AG10803 (cell line): Measurements from ENCODE around the gene DZIP3.

Experiments used
- DNase-seq: peaks from one replicate; pipeline ENCODE4 v3.0.0; 2010; ENCODE audit warnings: low read depth
- H3K4me3 ChIP-seq: 2 replicates; pipeline ENCODE4 v1.5.1; 2011; ENCODE audit warnings: mild to moderate bottlenecking, low read length, control low read depth
- CTCF ChIP-seq: conservative IDR thresholded peaks from 2 replicates; pipeline ENCODE4 v1.5.1; 2011; ENCODE audit warnings: mild to moderate bottlenecking, low read length, control low read depth, inconsistent platforms

The DZIP3 gene

GRCh38 chr3:108719178-108719806 is 129.8 kb downstream of the DZIP3 start:
- TF ChIP-seq CTCF: no peak
- no peak for DNase-seq
- H3K4me3 ChIP-seq: no peak overlapping the region

- H3K4me3 ChIP-seq: no peak overlapping the region
- TF ChIP-seq CTCF: no peak
- DNase-seq: no peak
These were observed 133.2 kb downstream of the DZIP3 start for GRCh38 chr3:108722724-108723123.

- H3K4me3 ChIP-seq: no peak overlapping the region
- DNase-seq: no peak
- no peak for TF ChIP-seq CTCF
These were observed 134.6 kb downstream of the DZIP3 start for GRCh38 chr3:108724101-108724500.

GRCh38 chr3:108728105-108728504 is 138.6 kb downstream of the DZIP3 start:
- no peak for DNase-seq
- TF ChIP-seq CTCF: no peak
- no peak overlapping the region for H3K4me3 ChIP-seq

- no peak overlapping the region for H3K4me3 ChIP-seq
- TF ChIP-seq CTCF: no peak
- DNase-seq: no peak
These were observed 139.4 kb downstream of the DZIP3 start for GRCh38 chr3:108728934-108729333.

- TF ChIP-seq CTCF: no peak
- DNase-seq: no peak
- H3K4me3 ChIP-seq: no peak overlapping the region
These were observed 147.3 kb downstream of the DZIP3 start for GRCh38 chr3:108736821-108737220.

GRCh38 chr3:108742929-108743328 is 153.4 kb downstream of the DZIP3 start:
- no peak overlapping the region for H3K4me3 ChIP-seq
- TF ChIP-seq CTCF: no peak
- no peak for DNase-seq
